Kidney (tissue), 14 donors: Measurements from ENCODE around the gene DGLUCY. TPM values are rescaled to one million over a fixed set of nuclear protein-coding genes. Genes with fewer than 3 reads are reported as not detected.

Experiments used
- DNase-seq, 5 donors: peaks; one replicate each; pipeline ENCODE4 v3.0.0-alpha.2; 2013 to 2020
- FAIRE-seq: peaks from 2 replicates; lab custom pipeline; 2012; peaks lifted over from hg19 to GRCh38; lab: Jason Lieb, UNC
- H3K27ac ChIP-seq, 2 donors: one replicate each; pipeline ENCODE4 v1.7.0; 2013; ENCODE audit warnings: low read depth in 2 of 2, low read length in 2 of 2, inconsistent platforms in 1 of 2
- H3K27me3 ChIP-seq: one replicate; pipeline ENCODE4 v1.7.1; 2013; ENCODE audit warnings: low read length, inconsistent platforms; ENCODE audit not compliant: control insufficient read depth, insufficient read depth
- H3K36me3 ChIP-seq, 3 donors: one replicate each; pipeline versions ENCODE4 v1.7.0 to v1.7.1; 2013; ENCODE audit warnings: low read length in 3 of 3, control low read depth in 1 of 3, inconsistent platforms in 1 of 3; ENCODE audit not compliant: insufficient read depth in 3 of 3, control insufficient read depth in 2 of 3
- H3K4me1 ChIP-seq, 3 donors: one replicate each; pipeline versions ENCODE4 v1.7.0 to v1.7.1; 2013; ENCODE audit warnings: low read length in 3 of 3, inconsistent platforms in 1 of 3, low read depth in 1 of 3; ENCODE audit not compliant: control insufficient read depth in 2 of 3, insufficient read depth in 2 of 3
- H3K4me3 ChIP-seq, 3 donors: one replicate each; pipeline versions ENCODE4 v1.7.0 to v1.8.1; 2013; ENCODE audit warnings: low read length in 3 of 3, control low read depth in 1 of 3, inconsistent platforms in 1 of 3
- H3K9ac ChIP-seq, 3 donors: one replicate each; pipeline versions ENCODE4 v1.7.0 to v1.7.1; 2013; ENCODE audit warnings: low read length in 3 of 3, control low read depth in 1 of 3, inconsistent platforms in 1 of 3
- H3K9me3 ChIP-seq, 3 donors: one replicate each; pipeline versions ENCODE4 v1.7.0 to v1.7.1; 2013; ENCODE audit warnings: low read length in 3 of 3, control low read depth in 1 of 3, inconsistent platforms in 1 of 3; ENCODE audit not compliant: control insufficient read depth in 2 of 3, insufficient read depth in 1 of 3
- CTCF ChIP-seq: IDR thresholded peaks from 3 replicates; pipeline ENCODE4 v1.5.1; 2012; ENCODE audit warnings: mild to moderate bottlenecking, moderate library complexity, borderline replicate concordance; ENCODE audit not compliant: insufficient read depth; ENCODE audit errors: extremely low read depth
- intact Hi-C: fragments of 100-400 bp; cut with DNase I; formaldehyde crosslinking; loops from one replicate; pipeline ENCODE4 v1.11.1; 2022
- polyA plus RNA-seq: library from polyadenylated mRNA; stranded (reverse); fragments of 350-450 nt; fragmentation: Illumina TruSeq; extraction: RNeasy Lipid Tissue Mini Kit (QIAGEN cat#74804); gene quantifications from one replicate; pipeline ENCODE4 v1.2.3, GENCODE V29; 2014; ENCODE audit warnings: low read depth, low replicate concordance; ENCODE audit not compliant: insufficient read depth
- total RNA-seq: library from RNA; stranded (reverse); fragmentation: NEBNext Ultra II Directional; extraction: Animal tissue kit (Norgen Biotek cat#: 25700); gene quantifications from one replicate; pipeline ENCODE4 v1.2.1, GENCODE V29; 2021
- donor health status: control.
- donor health status: control.
- donor health status: control.
- donor health status: control.
- donor health status: control.
- donor health status: DM: yes; HTN: yes; CAD: no.
- donor health status: Normal renal cell carcinoma (clear cell type).

Gene DGLUCY
- total and polyA plus RNA-seq, 2 donors from 2014 or later: 79.7 to 83.4 TPM

- intact Hi-C loops: no loop called here
- FAIRE-seq (no peak), DNase-seq (no peak)
- no peaks in the 10 kb centered on the region for H3K9me3 ChIP-seq
- no peak overlapping the region for H3K9ac ChIP-seq
- H3K4me3 ChIP-seq: no peak overlapping the region
- no peak overlapping the region for H3K27ac ChIP-seq
- H3K4me1 ChIP-seq: peaks cover 0 to 9% (median 8%) of the 10 kb centered on the region in 3 donors
- peaks cover 0 to 18% (median 6%) of the 10 kb centered on the region in 3 donors for H3K36me3 ChIP-seq
- no peaks in the 10 kb centered on the region for H3K27me3 ChIP-seq
- TF ChIP-seq CTCF: no peak
These were observed 15.4 kb downstream of the DGLUCY start for GRCh38 chr14:91129261-91129660.

GRCh38 chr14:91135039-91135438 is 21.2 kb downstream of the DGLUCY start:
- intact Hi-C loops: no loop called here
- peaks cover 0 to 14% (median 4%) of the 10 kb centered on the region in 3 donors for H3K36me3 ChIP-seq
- TF ChIP-seq CTCF: no peak

GRCh38 chr14:91138511-91139359 is 24.9 kb downstream of the DGLUCY start:
- Histone ChIP-seq H3K9ac (no peak overlapping the region), H3K9me3 (no peaks in the 10 kb centered on the region), H3K27me3 (no peaks in the 10 kb centered on the region), H3K4me3 (no peak overlapping the region), H3K4me1 (peaks cover 0 to 3% (median 0%) of the 10 kb centered on the region in 3 donors), H3K36me3 (peaks cover 0 to 5% (median 0%) of the 10 kb centered on the region in 3 donors), H3K27ac (no peak overlapping the region)
- intact Hi-C loops: no loop called here
- DNase-seq: no peak
- TF ChIP-seq CTCF: peak; percentile 32
- FAIRE-seq: no peak

More at GRCh38 chr14:91135039-91135438, 21.2 kb downstream of the DGLUCY start:
- DNase-seq: no peak
- H3K4me3 ChIP-seq: no peak overlapping the region
- H3K27ac ChIP-seq: no peak overlapping the region
- H3K4me1 ChIP-seq: no peaks in the 10 kb centered on the region
- no peaks in the 10 kb centered on the region for H3K9me3 ChIP-seq
- FAIRE-seq: no peak
- H3K9ac ChIP-seq: no peak overlapping the region
- no peaks in the 10 kb centered on the region for H3K27me3 ChIP-seq
